ENCODE results near the gene LST1.

GRCh38 chr6:31627690-31628287, 41.7 kb downstream of the LST1 start:
- TF ChIP-seq, protein P1, sequence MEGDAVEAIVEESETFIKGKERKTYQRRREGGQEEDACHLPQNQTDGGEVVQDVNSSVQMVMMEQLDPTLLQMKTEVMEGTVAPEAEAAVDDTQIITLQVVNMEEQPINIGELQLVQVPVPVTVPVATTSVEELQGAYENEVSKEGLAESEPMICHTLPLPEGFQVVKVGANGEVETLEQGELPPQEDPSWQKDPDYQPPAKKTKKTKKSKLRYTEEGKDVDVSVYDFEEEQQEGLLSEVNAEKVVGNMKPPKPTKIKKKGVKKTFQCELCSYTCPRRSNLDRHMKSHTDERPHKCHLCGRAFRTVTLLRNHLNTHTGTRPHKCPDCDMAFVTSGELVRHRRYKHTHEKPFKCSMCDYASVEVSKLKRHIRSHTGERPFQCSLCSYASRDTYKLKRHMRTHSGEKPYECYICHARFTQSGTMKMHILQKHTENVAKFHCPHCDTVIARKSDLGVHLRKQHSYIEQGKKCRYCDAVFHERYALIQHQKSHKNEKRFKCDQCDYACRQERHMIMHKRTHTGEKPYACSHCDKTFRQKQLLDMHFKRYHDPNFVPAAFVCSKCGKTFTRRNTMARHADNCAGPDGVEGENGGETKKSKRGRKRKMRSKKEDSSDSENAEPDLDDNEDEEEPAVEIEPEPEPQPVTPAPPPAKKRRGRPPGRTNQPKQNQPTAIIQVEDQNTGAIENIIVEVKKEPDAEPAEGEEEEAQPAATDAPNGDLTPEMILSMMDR (IDR thresholded peaks at IDR 0.05; ENCODE audit: control extremely low read depth in 1 of 3, insufficient read depth in 1 of 3, low read depth in 1 of 3, low read length in 3 of 3): no peak
- TF ChIP-seq TAF1 (IDR thresholded peaks at IDR 0.05; ENCODE audit: low read depth, low read length) (no peak), EP300 (IDR thresholded peaks at IDR 0.05; ENCODE audit: borderline replicate concordance in 1 of 2, low read depth in 2 of 2, low read length in 2 of 2) (no peak), SRF (IDR thresholded peaks at IDR 0.05; ENCODE audit: low read depth, low read length) (no peak)
